B cell (primary cell): ENCODE measurements around the gene DLX2. TPM values are rescaled to one million over a fixed set of nuclear protein-coding genes. Genes with fewer than 3 reads are reported as not detected.

ENCODE experiments used
- ATAC-seq: fragments of 200-7000 bp; cut with Tn5 transposase; one replicate; pipeline ENCODE4 v1.10.0; 2021; ENCODE audit warnings: low read depth, mild to moderate bottlenecking, moderate number of reproducible peaks, moderate library complexity
- CTCF ChIA-PET: fragments of 350-600 bp; sonication (Branson Sonifier 250); formaldehyde crosslinking; loops from one replicate; lab custom pipeline; 2021; ENCODE audit warnings: antibody characterized with exemption, inconsistent platforms; lab: Charles Lee
- POLR2A ChIA-PET: fragments of 350-600 bp; sonication (Branson Sonifier 250); formaldehyde crosslinking; loops from one replicate; lab custom pipeline; 2021; ENCODE audit warnings: antibody characterized with exemption; lab: Charles Lee
- DNase-seq: peaks from one replicate; pipeline ENCODE4 v3.0.0; 2013
- H2AFZ ChIP-seq: 2 replicates; pipeline ENCODE4 v1.6.1; 2012; ENCODE audit warnings: mild to moderate bottlenecking, low read depth, low read length; ENCODE audit not compliant: insufficient read depth, poor library complexity, severe bottlenecking
- H3K27ac ChIP-seq, 2 donors: 1 replicate in 1 of 2; 2 replicates in 1 of 2; pipeline ENCODE4 v1.5.1; 2012 to 2013; ENCODE audit warnings: low read length in 2 of 2, mild to moderate bottlenecking in 2 of 2, moderate library complexity in 1 of 2
- H3K27me3 ChIP-seq, 4 experiments: fragments of 200-600 bp in 1 of 4; sonication (generic) in 1 of 4; replicated peaks in 1 of 4; 1 replicate in 2 of 4; 2 replicates in 2 of 4; pipeline versions ENCODE4 v1.6.1 to v1.7.0; 2013 to 2016; ENCODE audit warnings: low read length in 3 of 4, mild to moderate bottlenecking in 2 of 4, mixed read lengths in 1 of 4, moderate library complexity in 1 of 4; ENCODE audit not compliant: insufficient read depth in 4 of 4, control insufficient read depth in 3 of 4; ENCODE audit errors: control extremely low read depth in 1 of 4
- H3K36me3 ChIP-seq, 2 experiments: replicated peaks in 1 of 2; 1 replicate in 1 of 2; 2 replicates in 1 of 2; pipeline versions ENCODE4 v1.6.1 to v1.7.1; 2013; ENCODE audit warnings: low read length in 1 of 2; ENCODE audit not compliant: insufficient read depth in 2 of 2, control insufficient read depth in 1 of 2; ENCODE audit errors: control extremely low read depth in 1 of 2, extremely low read depth in 1 of 2
- H3K4me1 ChIP-seq, 2 donors: fragments of 200-600 bp in 1 of 2; sonication (generic) in 1 of 2; 1 replicate in 1 of 2; 2 replicates in 1 of 2; pipeline versions ENCODE4 v1.5.1 to v1.6.1; 2013 to 2017; ENCODE audit warnings: low read length in 2 of 2; ENCODE audit not compliant: control insufficient read depth in 2 of 2, insufficient read depth in 2 of 2
- H3K4me2 ChIP-seq: replicated peaks from 2 replicates; pipeline ENCODE3; 2012; ENCODE audit warnings: mild to moderate bottlenecking, low read depth, low read length; ENCODE audit not compliant: poor library complexity, severe bottlenecking
- H3K4me3 ChIP-seq, 5 experiments: fragments of 200-600 bp in 1 of 5; sonication (generic) in 1 of 5; 1 replicate in 3 of 5; 2 replicates in 2 of 5; pipeline versions ENCODE4 v1.5.1 to v1.7.0; 2011 to 2016; ENCODE audit warnings: low read length in 4 of 5, mild to moderate bottlenecking in 4 of 5, low read depth in 2 of 5, control low read depth in 1 of 5, moderate library complexity in 1 of 5; ENCODE audit not compliant: insufficient read depth in 1 of 5; ENCODE audit errors: control extremely low read depth in 1 of 5, extremely low read depth in 1 of 5
- H3K79me2 ChIP-seq: fragments of 200-600 bp; sonication (generic); one replicate; pipeline ENCODE4 v1.6.0; 2016; ENCODE audit warnings: low read length; ENCODE audit not compliant: control insufficient read depth, insufficient read depth
- H3K9ac ChIP-seq: fragments of 200-600 bp; sonication (generic); 2 replicates; pipeline ENCODE4 v1.6.1; 2017; ENCODE audit warnings: mild to moderate bottlenecking, low read length, moderate library complexity
- H3K9me3 ChIP-seq, 3 donors: one replicate each; pipeline versions ENCODE4 v1.6.1 to v1.7.1; 2013; ENCODE audit warnings: low read length in 2 of 3; ENCODE audit not compliant: control insufficient read depth in 2 of 3, insufficient read depth in 1 of 3; ENCODE audit errors: control extremely low read depth in 1 of 3
- H4K20me1 ChIP-seq: 2 replicates; pipeline ENCODE4 v1.6.0; 2012; ENCODE audit warnings: mild to moderate bottlenecking, low read length; ENCODE audit not compliant: insufficient read depth, control insufficient read depth, poor library complexity, severe bottlenecking
- H3K27ac Mint-ChIP-seq: one replicate; pipeline ENCODE4 v1.8.0; 2021; ENCODE audit warnings: mixed read lengths
- H3K27me3 Mint-ChIP-seq: one replicate; pipeline ENCODE4 v1.8.0; 2021; ENCODE audit warnings: mixed read lengths
- H3K4me1 Mint-ChIP-seq: one replicate; pipeline ENCODE4 v1.8.0; 2021; ENCODE audit warnings: mixed read lengths
- H3K4me3 Mint-ChIP-seq: one replicate; pipeline ENCODE4 v1.8.0; 2021; ENCODE audit warnings: mixed read lengths
- H3K9me3 Mint-ChIP-seq: one replicate; pipeline ENCODE4 v1.8.0; 2022; ENCODE audit warnings: mixed read lengths; ENCODE audit not compliant: insufficient read depth
- CTCF ChIP-seq: fragments of 200-600 bp; IDR thresholded peaks from one replicate; pipeline ENCODE4 v1.8.0; 2022; ENCODE audit warnings: antibody characterized with exemption, mild to moderate bottlenecking
- EZH2 ChIP-seq: IDR thresholded peaks from 2 replicates; pipeline ENCODE4 v1.6.1; 2012; ENCODE audit warnings: borderline replicate concordance, low read depth, mild to moderate bottlenecking, moderate library complexity, low read length; ENCODE audit not compliant: insufficient read depth, poor library complexity, severe bottlenecking
- WGBS: methylation state at CpG from one replicate; pipeline ENCODE4 v1.1.5; 2013; ENCODE audit warnings: missing lambda C conversion rate; ENCODE audit not compliant: insufficient coverage; 5-methylcytosine and 5-hydroxymethylcytosine counted together
- intact Hi-C: fragments of 100-400 bp; cut with micrococcal nuclease; formaldehyde crosslinking; loops from one replicate; pipeline ENCODE4 v1.10.0; 2022
- polyA plus RNA-seq: library from polyadenylated mRNA; depleted of rRNA; stranded (reverse); fragments of >200 nt; gene quantifications from 2 replicates; pipeline ENCODE4 v1.2.3, GENCODE V29; 2012
- total RNA-seq, 2 donors: library from RNA; stranded (reverse); fragments of 120-200 nt in 1 of 2; gene quantifications; 1 replicate in 1 of 2; 2 replicates in 1 of 2; pipeline versions ENCODE4 v1.2.3 to v1.2.4, GENCODE V29; 2013 to 2022

DLX2 gene
- total and polyA plus RNA-seq, 2 donors (not counting 1 experiment from before 2014, with no cell fraction given), result 0.13 to 0.52 TPM

DNA sequence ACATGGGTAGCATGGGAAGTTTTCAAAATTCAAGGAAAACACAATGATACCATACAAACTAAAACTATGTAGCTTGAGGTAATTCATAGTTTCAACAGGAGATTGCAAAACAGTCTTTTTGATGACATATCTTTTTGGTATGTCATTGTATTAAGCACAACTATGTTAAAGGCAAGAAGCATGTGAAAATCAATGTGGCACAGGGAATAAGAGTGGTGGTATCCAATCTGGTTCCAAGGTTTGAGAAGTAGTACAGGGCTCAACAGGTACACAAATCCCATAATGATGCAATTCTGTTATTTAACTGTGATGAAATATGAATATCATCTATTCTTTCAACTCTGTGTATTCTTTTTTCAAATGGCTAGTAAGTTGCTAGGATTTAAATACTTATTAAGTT is 16.4 kb upstream of the DLX2 start:
- no peaks in the 10 kb centered on the region for H3K9me3 Mint-ChIP-seq
- Histone ChIP-seq H3K9me3 (no peaks in the 10 kb centered on the region), H3K36me3 (no peaks in the 10 kb centered on the region), H3K9ac (no peak overlapping the region), H4K20me1 (no peaks in the 10 kb centered on the region), H3K27ac (no peak overlapping the region), H3K4me3 (no peak overlapping the region), H3K4me1 (no peaks in the 10 kb centered on the region), H3K27me3 (peaks cover 0 to 13% (median 7%) of the 10 kb centered on the region in 4 experiments), H3K79me2 (no peaks in the 10 kb centered on the region), H3K4me2 (no peak overlapping the region), H2AFZ (no peak overlapping the region)
- no peak overlapping the region for H3K27ac Mint-ChIP-seq
- POLR2A ChIA-PET, result no interaction called here
- H3K4me1 Mint-ChIP-seq, result no peaks in the 10 kb centered on the region
- H3K27me3 Mint-ChIP-seq, result peaks cover 26% of the 10 kb centered on the region
- ATAC-seq (no peak), DNase-seq (no peak)
- TF ChIP-seq EZH2 (no peak), CTCF (no peak)
- CTCF ChIA-PET, result no interaction called here
- H3K4me3 Mint-ChIP-seq, result no peak overlapping the region
- intact Hi-C loops, result no loop called here

DNA sequence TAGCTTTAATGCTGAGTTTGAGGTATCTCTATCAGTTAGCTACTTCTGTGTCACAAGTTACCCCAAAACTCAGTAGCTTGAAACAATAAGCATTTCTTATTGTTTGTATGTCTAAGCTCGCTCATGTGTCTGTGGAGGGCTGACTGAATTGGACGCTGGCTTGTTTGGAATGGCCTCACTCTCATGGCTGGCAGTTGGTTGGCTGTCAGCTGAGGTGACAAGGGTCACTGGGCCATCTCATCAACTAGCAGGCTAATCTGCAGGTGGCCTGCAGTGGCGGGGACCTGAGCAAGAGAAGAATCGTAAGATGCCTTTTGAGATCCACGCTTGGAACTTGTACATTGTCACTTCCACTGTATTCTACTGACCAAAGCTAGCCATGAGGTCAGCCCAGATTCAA is 13.4 kb upstream of the DLX2 start:
- peaks cover 0 to 13% (median 12%) of the 10 kb centered on the region in 4 experiments for H3K27me3 ChIP-seq
- H3K9me3 ChIP-seq, result no peaks in the 10 kb centered on the region
- no peaks in the 10 kb centered on the region for H3K36me3 ChIP-seq
- H4K20me1 ChIP-seq, result no peaks in the 10 kb centered on the region
- intact Hi-C loops, result no loop called here
- H3K27ac ChIP-seq, result no peak overlapping the region
- H3K79me2 ChIP-seq, result no peaks in the 10 kb centered on the region
- Mint-ChIP-seq H3K4me1 (no peaks in the 10 kb centered on the region), H3K9me3 (no peaks in the 10 kb centered on the region), H3K27ac (no peak overlapping the region), H3K4me3 (no peak overlapping the region), H3K27me3 (peaks cover 38% of the 10 kb centered on the region)
- ChIA-PET CTCF (interaction anchor here (0.6 to 0.7 kb wide), 2 partner anchors 12 to 1126 kb away, joined by 3 read pairs; no protein-coding TSS in a partner anchor), POLR2A (no interaction called here)
- no peak for DNase-seq
- TF ChIP-seq CTCF (no peak), EZH2 (no peak)
- H3K9ac ChIP-seq, result no peak overlapping the region
- 90% methylated on average over 5 of the region's 5 CpGs for WGBS
- no peak overlapping the region for H3K4me2 ChIP-seq
- H3K4me3 ChIP-seq, result no peak overlapping the region
- no peak overlapping the region for H2AFZ ChIP-seq
- ATAC-seq, result no peak
- no peaks in the 10 kb centered on the region for H3K4me1 ChIP-seq
